H1 (cell line): ENCODE results near the gene ARSB. TPM values are rescaled to one million over a fixed set of nuclear protein-coding genes. Genes with fewer than 3 reads are reported as not detected.

ENCODE experiments used
- CTCF ChIA-PET: fragments of 300-600 bp; sonication (Branson Sonifier 250); formaldehyde crosslinking; loops from one replicate; lab custom pipeline; 2021; ENCODE audit not compliant: partially characterized antibody; lab: Charles Lee
- POLR2A ChIA-PET: fragments of 300-600 bp; sonication (Branson Sonifier 250); formaldehyde crosslinking; loops from one replicate; lab custom pipeline; 2021; ENCODE audit warnings: inconsistent platforms; ENCODE audit not compliant: partially characterized antibody; lab: Charles Lee
- DNase-seq, 2 experiments: peaks; one replicate each; pipeline versions ENCODE4 v3.0.0 to v3.0.0-alpha.2; 2010 to 2022; ENCODE audit warnings: low spot score in 2 of 2, low read depth in 1 of 2, mixed read lengths in 1 of 2
- FAIRE-seq: peaks from 2 replicates; lab custom pipeline; 2011; peaks lifted over from hg19 to GRCh38; lab: Jason Lieb, UNC
- H2AFZ ChIP-seq: 2 replicates; pipeline ENCODE4 v1.8.1; 2012; ENCODE audit warnings: low read length, inconsistent platforms
- H2AK5ac ChIP-seq: 2 replicates; pipeline ENCODE4 v1.6.1; 2013; ENCODE audit warnings: low read depth, low read length
- H2BK120ac ChIP-seq: replicated peaks from 2 replicates; pipeline ENCODE3; 2013; ENCODE audit warnings: low read depth, low read length, inconsistent platforms
- H2BK12ac ChIP-seq: 2 replicates; pipeline ENCODE4 v1.6.1; 2013; ENCODE audit warnings: low read depth, low read length
- H2BK15ac ChIP-seq: 2 replicates; pipeline ENCODE4 v1.6.1; 2013; ENCODE audit warnings: low read length
- H2BK20ac ChIP-seq: 2 replicates; pipeline ENCODE4 v1.6.1; 2013; ENCODE audit warnings: low read length
- H2BK5ac ChIP-seq: 2 replicates; pipeline ENCODE4 v1.6.1; 2013; ENCODE audit warnings: low read depth, low read length
- H3K14ac ChIP-seq: 2 replicates; pipeline ENCODE4 v1.6.1; 2013; ENCODE audit warnings: inconsistent platforms; ENCODE audit not compliant: insufficient read length
- H3K18ac ChIP-seq: 2 replicates; pipeline ENCODE4 v1.6.1; 2013; ENCODE audit warnings: low read length; ENCODE audit errors: extremely low read depth
- H3K23ac ChIP-seq: 2 replicates; pipeline ENCODE4 v1.6.1; 2013; ENCODE audit warnings: inconsistent platforms; ENCODE audit not compliant: insufficient read length
- H3K23me2 ChIP-seq: 2 replicates; pipeline ENCODE4 v1.6.1; 2013; ENCODE audit warnings: low read depth, low read length
- H3K27ac ChIP-seq: 2 replicates; pipeline ENCODE4 v1.6.1; 2011; ENCODE audit warnings: low read depth, low read length, inconsistent platforms
- H3K27me3 ChIP-seq, 4 experiments: replicated peaks in 1 of 4; 1 replicate in 1 of 4; 2 replicates in 3 of 4; pipeline versions ENCODE4 v1.6.1 to v1.8.1; 2011 to 2013; ENCODE audit warnings: low read length in 3 of 4, mild to moderate bottlenecking in 3 of 4, inconsistent platforms in 2 of 4, mixed read lengths in 2 of 4, moderate library complexity in 1 of 4; ENCODE audit not compliant: control insufficient read depth in 3 of 4, insufficient read depth in 3 of 4; ENCODE audit errors: extremely low read depth in 1 of 4
- H3K36me3 ChIP-seq, 4 experiments: 2 replicates each; pipeline versions ENCODE4 v1.6.1 to v1.8.1; 2011 to 2013; ENCODE audit warnings: mild to moderate bottlenecking in 4 of 4, low read length in 3 of 4, moderate library complexity in 2 of 4, control low read depth in 1 of 4, inconsistent platforms in 1 of 4; ENCODE audit not compliant: insufficient read depth in 4 of 4, control insufficient read depth in 2 of 4
- H3K4ac ChIP-seq: replicated peaks from 2 replicates; pipeline ENCODE3; 2013; ENCODE audit warnings: low read length, low read depth, mixed read lengths, inconsistent platforms; ENCODE audit not compliant: insufficient read length
- H3K4me1 ChIP-seq, 4 experiments: replicated peaks in 1 of 4; 1 replicate in 1 of 4; 2 replicates in 3 of 4; pipeline versions ENCODE4 v1.6.1 to v1.8.1; 2011 to 2013; ENCODE audit warnings: low read length in 3 of 4, inconsistent platforms in 2 of 4, mixed read lengths in 1 of 4; ENCODE audit not compliant: insufficient read depth in 4 of 4, control insufficient read depth in 3 of 4
- H3K4me2 ChIP-seq, 2 experiments: 2 replicates each; pipeline versions ENCODE4 v1.6.1 to v1.8.1; 2011 to 2013; ENCODE audit warnings: low read depth in 2 of 2, low read length in 2 of 2, control low read depth in 1 of 2, inconsistent platforms in 1 of 2, mild to moderate bottlenecking in 1 of 2; ENCODE audit not compliant: insufficient read depth in 1 of 2
- H3K4me3 ChIP-seq, 4 experiments: fragments of 200-600, 300-600 bp in 1 of 4; sonication (generic), shearing (Covaris generic), sonication (Bioruptor Twin) in 1 of 4; 2 replicates each; pipeline versions ENCODE4 v1.5.1 to v1.8.1; 2011 to 2016; ENCODE audit warnings: low read length in 4 of 4, low read depth in 3 of 4, control low read depth in 2 of 4, inconsistent platforms in 2 of 4, mild to moderate bottlenecking in 2 of 4, mixed read lengths in 1 of 4, moderate library complexity in 1 of 4; ENCODE audit not compliant: insufficient read depth in 2 of 4; ENCODE audit errors: extremely low read depth in 1 of 4
- H3K56ac ChIP-seq: replicated peaks from 2 replicates; pipeline ENCODE3; 2013; ENCODE audit warnings: low read depth, mild to moderate bottlenecking, mixed read lengths, low read length, inconsistent platforms; ENCODE audit not compliant: insufficient read length
- H3K79me1 ChIP-seq: 2 replicates; pipeline ENCODE4 v1.6.1; 2013; ENCODE audit warnings: low read depth, low read length, control low read depth
- H3K79me2 ChIP-seq, 2 experiments: 2 replicates each; pipeline versions ENCODE4 v1.6.1 to v1.8.1; 2012 to 2013; ENCODE audit warnings: low read length in 2 of 2, mild to moderate bottlenecking in 2 of 2, inconsistent platforms in 1 of 2; ENCODE audit not compliant: insufficient read depth in 2 of 2, control insufficient read depth in 1 of 2
- H3K9ac ChIP-seq, 4 experiments: replicated peaks in 1 of 4; 1 replicate in 1 of 4; 2 replicates in 3 of 4; pipeline versions ENCODE4 v1.6.1 to v1.8.1; 2011 to 2013; ENCODE audit warnings: low read depth in 3 of 4, low read length in 3 of 4, control low read depth in 2 of 4, mild to moderate bottlenecking in 2 of 4, moderate library complexity in 2 of 4, inconsistent platforms in 1 of 4; ENCODE audit errors: extremely low read depth in 1 of 4
- H3K9me3 ChIP-seq, 2 experiments: 2 replicates each; pipeline versions ENCODE4 v1.6.1 to v1.8.1; 2012 to 2013; ENCODE audit warnings: mild to moderate bottlenecking in 2 of 2, moderate library complexity in 2 of 2, control low read depth in 1 of 2, inconsistent platforms in 1 of 2, low read depth in 1 of 2, low read length in 1 of 2, mixed read lengths in 1 of 2; ENCODE audit not compliant: insufficient read depth in 2 of 2
- H4K20me1 ChIP-seq, 2 experiments: replicated peaks in 1 of 2; 2 replicates each; pipeline versions ENCODE3 to v1.8.1; 2011 to 2013; ENCODE audit warnings: inconsistent platforms in 2 of 2, low read length in 2 of 2, mild to moderate bottlenecking in 1 of 2; ENCODE audit not compliant: insufficient read depth in 2 of 2, control insufficient read depth in 1 of 2
- H4K5ac ChIP-seq: 2 replicates; pipeline ENCODE4 v1.6.1; 2013; ENCODE audit warnings: low read length, low read depth, mixed read lengths, inconsistent platforms; ENCODE audit not compliant: insufficient read length
- H4K8ac ChIP-seq: 2 replicates; pipeline ENCODE4 v1.8.0; 2013; ENCODE audit warnings: mild to moderate bottlenecking, moderate library complexity, low read length, inconsistent platforms; ENCODE audit not compliant: insufficient read depth; ENCODE audit errors: extremely low read depth
- H4K91ac ChIP-seq: replicated peaks from 2 replicates; pipeline ENCODE3; 2013; ENCODE audit warnings: low read length, mixed read lengths, inconsistent platforms; ENCODE audit not compliant: insufficient read length
- BCL11A ChIP-seq, 2 experiments: IDR thresholded peaks; one replicate each; pipeline ENCODE4 v1.6.1; 2011; ENCODE audit warnings: low read depth in 2 of 2, low read length in 2 of 2, mild to moderate bottlenecking in 2 of 2
- CEBPB ChIP-seq: IDR thresholded peaks from 2 replicates; pipeline ENCODE4 v1.6.1; 2012; ENCODE audit warnings: low read depth, low read length
- CHD2 ChIP-seq: IDR thresholded peaks from 2 replicates; pipeline ENCODE4 v1.6.1; 2012; ENCODE audit warnings: low read length, improper control_type of control experiment
- GABPA ChIP-seq: IDR thresholded peaks from 2 replicates; pipeline ENCODE4 v1.6.1; 2011; ENCODE audit warnings: mild to moderate bottlenecking, low read length, moderate library complexity, borderline replicate concordance; ENCODE audit not compliant: insufficient read depth
- GTF2F1 ChIP-seq: IDR thresholded peaks from 2 replicates; pipeline ENCODE4 v1.6.1; 2012; ENCODE audit warnings: low read depth, low read length, improper control_type of control experiment, borderline replicate concordance
- NANOG ChIP-seq: IDR thresholded peaks from 2 replicates; pipeline ENCODE4 v1.6.1; 2011; ENCODE audit warnings: low read length, low read depth, mild to moderate bottlenecking, inconsistent platforms; ENCODE audit not compliant: insufficient read depth, poor library complexity, severe bottlenecking
- POLR2AphosphoS5 ChIP-seq: IDR thresholded peaks from 2 replicates; pipeline ENCODE4 v1.6.1; 2011; ENCODE audit warnings: low read depth, low read length
- RBBP5 ChIP-seq: IDR thresholded peaks from 2 replicates; pipeline ENCODE4 v1.7.1; 2012; ENCODE audit warnings: low read depth, mild to moderate bottlenecking, inconsistent platforms, low read length, moderate library complexity, borderline replicate concordance
- SAP30 ChIP-seq: fragments of 300-600 bp; sonication (generic); IDR thresholded peaks from 2 replicates; pipeline ENCODE4 v1.7.1; 2012; ENCODE audit warnings: low read length, moderate library complexity, mild to moderate bottlenecking, inconsistent platforms; ENCODE audit not compliant: insufficient read depth, insufficient replicate concordance
- WGBS, 2 experiments: shearing (Covaris generic) in 1 of 2; methylation state at CpG; one replicate each; pipeline versions ENCODE4 v1.1.6 to v1.1.7; 2013 to 2015; ENCODE audit warnings: low lambda C conversion rate in 2 of 2, mixed read lengths in 2 of 2, inconsistent platforms in 1 of 2, low coverage in 1 of 2, missing lambda C conversion rate in 1 of 2; ENCODE audit not compliant: insufficient replicate concordance in 2 of 2, insufficient coverage in 1 of 2, insufficient read length in 1 of 2; ENCODE audit errors: extremely low coverage in 1 of 2, missing lambda C conversion rate in 1 of 2; 5-methylcytosine and 5-hydroxymethylcytosine counted together
- polyA plus RNA-seq, 7 experiments: library from polyadenylated mRNA; depleted of rRNA in 3 of 7; stranded (reverse) in 5 of 7; unstranded in 2 of 7; fragments of >200 nt in 5 of 7; fragments of 200-250 nt in 2 of 7; gene quantifications; 1 replicate in 5 of 7; 2 replicates in 1 of 7; 4 replicates in 1 of 7; pipeline versions ENCODE4 v1.2.1 to v1.2.3, GENCODE V29; 2011 to 2013; ENCODE audit warnings: missing spikeins in 2 of 7, mixed read lengths in 2 of 7
- total RNA-seq: library from RNA; stranded (reverse); fragmentation: NEBNext Ultra II Directional; extraction: Animal tissue kit (Norgen Biotek cat#: 25700); gene quantifications from 2 replicates; pipeline ENCODE4 v1.2.1, GENCODE V29; 2021

Gene ARSB
- total and polyA plus RNA-seq, 2 of the 8 experiments (the other 6 are each of a cell fraction or from before 2014, with no cell fraction given), result 6.4 to 13.9 TPM

GRCh38 chr5:78808380-78808779 lies 176.7 kb downstream of the ARSB start:
- H3K27me3 ChIP-seq, result no peaks in the 10 kb centered on the region
- no peak overlapping the region for H3K4ac ChIP-seq
- H3K9ac ChIP-seq, result no peak overlapping the region
- H2BK120ac ChIP-seq, result no peak overlapping the region
- H3K27ac ChIP-seq, result no peak overlapping the region
- POLR2A ChIA-PET, result interaction anchor here (1.2 kb wide), 1 partner anchor 19 kb away, joined by 3 read pairs; no protein-coding TSS in a partner anchor
- no peak overlapping the region for H3K4me2 ChIP-seq
- no peak overlapping the region for H2BK12ac ChIP-seq
- FAIRE-seq (no peak), DNase-seq (no peak)
- H3K23me2 ChIP-seq, result no peaks in the 10 kb centered on the region
- no peaks in the 10 kb centered on the region for H4K20me1 ChIP-seq
- H3K23ac ChIP-seq, result no peak overlapping the region
- no peaks in the 10 kb centered on the region for H3K9me3 ChIP-seq
- H3K79me1 ChIP-seq, result no peaks in the 10 kb centered on the region
- H3K14ac ChIP-seq, result no peak overlapping the region
- no peak overlapping the region for H2AFZ ChIP-seq
- WGBS, 2 experiments, result 96% methylated on average over 6 of the region's 6 CpGs; no CpG with 5 or more reads in 1 of the 2 experiments
- H2BK15ac ChIP-seq, result no peak overlapping the region
- no peak overlapping the region for H4K5ac ChIP-seq
- H2BK5ac ChIP-seq, result no peak overlapping the region
- no peaks in the 10 kb centered on the region; a peak in 1 of 4 replicates for H3K79me2 ChIP-seq
- no peak for TF ChIP-seq CHD2
- TF ChIP-seq BCL11A (IDR thresholded peaks at IDR 0.05; ENCODE audit: low read depth in 2 of 2, low read length in 2 of 2), result no peak
- TF ChIP-seq GABPA, result no peak
- TF ChIP-seq CEBPB, result no peak
- TF ChIP-seq SAP30, result no peak
- TF ChIP-seq NANOG, result no peak
- TF ChIP-seq POLR2AphosphoS5, result no peak
- TF ChIP-seq GTF2F1, result no peak
- no peak for TF ChIP-seq RBBP5
- no peak overlapping the region for H2BK20ac ChIP-seq
- no peak overlapping the region for H2AK5ac ChIP-seq
- H3K18ac ChIP-seq, result no peak overlapping the region
- peaks cover 0 to 4% (median 0%) of the 10 kb centered on the region in 4 experiments; a peak in 2 of 7 replicates for H3K4me1 ChIP-seq
- H3K36me3 ChIP-seq, result no peaks in the 10 kb centered on the region
- CTCF ChIA-PET, result interaction anchor here (1.0 to 2.4 kb wide), 4 partner anchors 9 to 47 kb away, joined by 3 to 7 read pairs (median 4); no protein-coding TSS in a partner anchor
- H3K4me3 ChIP-seq, result no peak overlapping the region
- H4K91ac ChIP-seq, result no peak overlapping the region
- no peak overlapping the region for H3K56ac ChIP-seq
- no peak overlapping the region for H4K8ac ChIP-seq
